MM.1S (cell line): ENCODE measurements around the gene PRKAR1B.

Experiments used
- EZH2 ChIP-seq: fragments of 300-600 bp; sonication (generic); optimal IDR thresholded peaks from 2 replicates; pipeline ENCODE3; 2017; ENCODE audit warnings: low read depth, mild to moderate bottlenecking, antibody characterized with exemption, low read length, mixed read lengths
- EZH2phosphoT487 ChIP-seq: fragments of 300-600 bp; sonication (generic); IDR thresholded peaks from 2 replicates; pipeline ENCODE4 v1.6.1; 2018; ENCODE audit warnings: antibody characterized with exemption, low read length
- TF ChIP-seq, protein P1 (sequence below): fragments of 300-600 bp; sonication (generic); IDR thresholded peaks from 2 replicates; pipeline ENCODE4 v1.5.1; 2016; ENCODE audit warnings: antibody characterized with exemption, low read length, mixed read lengths

- TF ChIP-seq, protein P1, sequence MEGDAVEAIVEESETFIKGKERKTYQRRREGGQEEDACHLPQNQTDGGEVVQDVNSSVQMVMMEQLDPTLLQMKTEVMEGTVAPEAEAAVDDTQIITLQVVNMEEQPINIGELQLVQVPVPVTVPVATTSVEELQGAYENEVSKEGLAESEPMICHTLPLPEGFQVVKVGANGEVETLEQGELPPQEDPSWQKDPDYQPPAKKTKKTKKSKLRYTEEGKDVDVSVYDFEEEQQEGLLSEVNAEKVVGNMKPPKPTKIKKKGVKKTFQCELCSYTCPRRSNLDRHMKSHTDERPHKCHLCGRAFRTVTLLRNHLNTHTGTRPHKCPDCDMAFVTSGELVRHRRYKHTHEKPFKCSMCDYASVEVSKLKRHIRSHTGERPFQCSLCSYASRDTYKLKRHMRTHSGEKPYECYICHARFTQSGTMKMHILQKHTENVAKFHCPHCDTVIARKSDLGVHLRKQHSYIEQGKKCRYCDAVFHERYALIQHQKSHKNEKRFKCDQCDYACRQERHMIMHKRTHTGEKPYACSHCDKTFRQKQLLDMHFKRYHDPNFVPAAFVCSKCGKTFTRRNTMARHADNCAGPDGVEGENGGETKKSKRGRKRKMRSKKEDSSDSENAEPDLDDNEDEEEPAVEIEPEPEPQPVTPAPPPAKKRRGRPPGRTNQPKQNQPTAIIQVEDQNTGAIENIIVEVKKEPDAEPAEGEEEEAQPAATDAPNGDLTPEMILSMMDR = no peak
- TF ChIP-seq EZH2 = no peak
- TF ChIP-seq EZH2phosphoT487 = no peak
Observed at GRCh38 chr7:515628-516027, 211.5 kb downstream of the PRKAR1B start.
